GM12878 (cell line): Measurements from ENCODE around the gene TRPT1. TPM values are rescaled to one million over a fixed set of nuclear protein-coding genes. Genes with fewer than 3 reads are reported as not detected.

ENCODE experiments used
- ASH2L ChIP-seq: fragments of 300-600, 200-600 bp; sonication (generic); IDR thresholded peaks from 2 replicates; pipeline ENCODE4 v1.6.1; 2017; ENCODE audit warnings: low read depth, mild to moderate bottlenecking, borderline replicate concordance
- BCL11A ChIP-seq: IDR thresholded peaks from 2 replicates; pipeline ENCODE4 v1.6.1; 2011; ENCODE audit warnings: low read depth, low read length
- BHLHE40 ChIP-seq, 2 experiments: fragments of 450-650 bp in 1 of 2; IDR thresholded peaks; 2 replicates each; pipeline ENCODE4 v1.6.1; 2011 to 2017; ENCODE audit warnings: low read depth in 2 of 2, borderline replicate concordance in 1 of 2, improper control_type of control experiment in 1 of 2, low read length in 1 of 2, mild to moderate bottlenecking in 1 of 2
- EGR1 ChIP-seq, 2 experiments: IDR thresholded peaks; 1 replicate in 1 of 2; 2 replicates in 1 of 2; pipeline ENCODE4 v1.6.1; 2011 to 2012; ENCODE audit warnings: low read depth in 2 of 2, low read length in 2 of 2, borderline replicate concordance in 1 of 2, mild to moderate bottlenecking in 1 of 2, moderate library complexity in 1 of 2
- GATAD2B ChIP-seq: fragments of 450-650 bp; conservative IDR thresholded peaks from 2 replicates; pipeline ENCODE4 v1.6.1; 2017; ENCODE audit warnings: low read depth, mild to moderate bottlenecking, moderate library complexity
- HCFC1 ChIP-seq: fragments of 150-350 bp; IDR thresholded peaks from 2 replicates; pipeline ENCODE4 v1.6.1; 2014; ENCODE audit warnings: low read length
- IKZF1 ChIP-seq: fragments of 450-650 bp; conservative IDR thresholded peaks from 2 replicates; pipeline ENCODE4 v1.6.1; 2017; ENCODE audit warnings: antibody characterized with exemption, mild to moderate bottlenecking
- IKZF2 ChIP-seq, 2 experiments: fragments of 450-650 bp; IDR thresholded peaks; 2 replicates each; pipeline ENCODE4 v1.6.1; 2017; ENCODE audit warnings: mild to moderate bottlenecking in 2 of 2, moderate library complexity in 2 of 2
- JUNB ChIP-seq: IDR thresholded peaks from 2 replicates; pipeline ENCODE4 v1.6.1; 2016; ENCODE audit warnings: antibody characterized with exemption, mild to moderate bottlenecking
- KLF5 ChIP-seq: fragments of 450-650 bp; IDR thresholded peaks from 2 replicates; pipeline ENCODE4 v1.6.1; 2014; ENCODE audit warnings: mild to moderate bottlenecking; ENCODE audit not compliant: partially characterized antibody
- MXI1 ChIP-seq: fragments of 150-350 bp; IDR thresholded peaks from 2 replicates; pipeline ENCODE4 v1.6.1; 2011; ENCODE audit warnings: low read depth, mild to moderate bottlenecking, inconsistent platforms, low read length, improper control_type of control experiment
- MYB ChIP-seq: fragments of 150-350 bp; IDR thresholded peaks from 2 replicates; pipeline ENCODE4 v1.6.1; 2014; ENCODE audit warnings: mild to moderate bottlenecking, low read depth, low read length, borderline replicate concordance
- NFIC ChIP-seq: IDR thresholded peaks from 2 replicates; pipeline ENCODE4 v1.6.1; 2012; ENCODE audit warnings: low read depth, mild to moderate bottlenecking, inconsistent platforms, low read length, moderate library complexity
- NR2F1 ChIP-seq: fragments of 450-650 bp; conservative IDR thresholded peaks from 2 replicates; pipeline ENCODE4 v1.6.1; 2017; ENCODE audit warnings: mild to moderate bottlenecking
- SIN3A ChIP-seq: IDR thresholded peaks from 2 replicates; pipeline ENCODE4 v1.6.1; 2012; ENCODE audit warnings: low read depth, low read length, improper control_type of control experiment
- SIX5 ChIP-seq: IDR thresholded peaks from 2 replicates; pipeline ENCODE4 v1.6.1; 2011; ENCODE audit warnings: mild to moderate bottlenecking, low read depth, low read length, moderate library complexity; ENCODE audit not compliant: severe bottlenecking
- SP1 ChIP-seq: IDR thresholded peaks from one replicate; pipeline ENCODE4 v1.6.1; 2011; ENCODE audit warnings: low read depth, low read length
- SPI1 ChIP-seq: IDR thresholded peaks from 2 replicates; pipeline ENCODE4 v1.6.1; 2011; ENCODE audit warnings: low read depth, mild to moderate bottlenecking, low read length, moderate library complexity, borderline replicate concordance; ENCODE audit not compliant: insufficient read depth
- TARDBP ChIP-seq: IDR thresholded peaks from 2 replicates; pipeline ENCODE4 v1.6.1; 2016; ENCODE audit warnings: borderline replicate concordance
- TCF12 ChIP-seq: IDR thresholded peaks from 2 replicates; pipeline ENCODE4 v1.6.1; 2011; ENCODE audit warnings: low read depth, mild to moderate bottlenecking, low read length
- WRNIP1 ChIP-seq: IDR thresholded peaks from 2 replicates; pipeline ENCODE4 v1.6.1; 2011; ENCODE audit warnings: low read depth, low read length, improper control_type of control experiment, borderline replicate concordance
- ZBED1 ChIP-seq: IDR thresholded peaks from 2 replicates; pipeline ENCODE4 v1.6.1; 2016; ENCODE audit warnings: borderline replicate concordance
- polyA plus RNA-seq, 11 experiments: library from polyadenylated mRNA; depleted of rRNA in 4 of 11; unstranded in 6 of 11; stranded (reverse) in 5 of 11; fragments of >200 nt; fragmentation: Nextera tagmentation in 4 of 11; fragmentation: Illumina TruSeq in 1 of 11; extraction: Ambion mirVana in 4 of 11; extraction: Trizol in 1 of 11; gene quantifications; 1 replicate in 1 of 11; 2 replicates in 10 of 11; pipeline versions ENCODE4 v1.2.1 to v1.2.3, GENCODE V29; 2011 to 2016; ENCODE audit warnings: inconsistent platforms in 2 of 11, missing spikeins in 2 of 11, low read depth in 1 of 11
- total RNA-seq, 4 experiments: library from RNA; depleted of rRNA in 3 of 4; stranded (reverse); fragments of >200 nt in 3 of 4; fragmentation: Illumina TruSeq in 1 of 4; extraction: Trizol in 1 of 4; gene quantifications; 2 replicates each; pipeline versions ENCODE4 v1.2.1 to v1.2.3, GENCODE V29; 2013 to 2021
- TF ChIP-seq, protein P1 (sequence below): fragments of 450-650 bp; formaldehyde crosslinking; IDR thresholded peaks from 2 replicates; pipeline ENCODE4 v1.5.0; 2022; ENCODE audit warnings: mild to moderate bottlenecking, missing genetic modification characterization
- TF ChIP-seq, protein P2 (sequence below): fragments of 450-650 bp; IDR thresholded peaks from 2 replicates; pipeline ENCODE4 v1.6.1; 2017; ENCODE audit warnings: antibody characterized with exemption, mild to moderate bottlenecking, moderate library complexity
- TF ChIP-seq, protein P3 (sequence below): IDR thresholded peaks from 2 replicates; pipeline ENCODE4 v1.6.1; 2012; ENCODE audit warnings: low read depth, low read length, improper control_type of control experiment

Gene TRPT1
- total and polyA plus RNA-seq, 10 of the 15 experiments (the other 5 are each of a cell fraction or from before 2014, with no cell fraction given), result 7.1 to 63.0 (median 31.4) TPM

DNA sequence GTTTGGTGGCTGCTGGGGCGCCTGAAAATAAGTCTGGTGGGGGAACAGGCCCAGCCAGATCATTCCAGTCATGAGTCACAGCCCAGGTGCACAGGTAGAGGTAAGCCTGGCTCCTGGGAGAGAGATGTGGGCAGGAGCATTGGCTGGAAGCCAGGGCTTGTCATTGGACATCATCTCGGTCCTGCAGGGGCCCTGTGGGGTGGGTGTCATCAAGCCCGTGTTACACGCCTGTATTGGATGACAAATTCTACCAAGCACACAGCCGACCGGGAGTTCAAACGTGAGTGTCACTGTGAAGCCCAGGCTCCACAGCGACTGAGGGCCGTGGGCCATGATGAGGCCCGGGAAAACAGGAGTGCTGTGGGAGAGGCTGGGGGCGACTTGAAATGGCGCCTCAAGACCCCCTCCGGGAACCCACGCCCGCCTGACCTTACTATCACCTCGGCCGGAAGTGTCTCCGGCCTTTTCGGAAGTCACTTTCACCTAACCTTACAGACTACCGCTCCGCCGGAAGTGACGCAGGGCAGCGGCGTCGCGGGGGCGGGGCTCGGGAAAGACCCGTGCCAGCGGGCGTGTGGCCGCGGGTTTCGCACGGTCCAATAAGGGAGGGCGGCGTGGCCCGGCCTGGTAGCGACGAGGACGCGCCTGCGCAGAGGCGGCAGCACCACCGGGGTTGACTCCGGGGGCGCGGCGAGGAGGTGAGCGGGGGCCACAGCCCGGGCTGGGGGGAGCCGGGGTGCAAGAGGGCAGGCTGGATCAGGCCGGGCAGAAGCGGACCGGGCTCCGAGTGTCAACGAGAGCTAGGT lies 14.7 kb upstream of the TRPT1 start, which contains the start of gene FKBP2 (continued):
- TF ChIP-seq, protein P1, sequence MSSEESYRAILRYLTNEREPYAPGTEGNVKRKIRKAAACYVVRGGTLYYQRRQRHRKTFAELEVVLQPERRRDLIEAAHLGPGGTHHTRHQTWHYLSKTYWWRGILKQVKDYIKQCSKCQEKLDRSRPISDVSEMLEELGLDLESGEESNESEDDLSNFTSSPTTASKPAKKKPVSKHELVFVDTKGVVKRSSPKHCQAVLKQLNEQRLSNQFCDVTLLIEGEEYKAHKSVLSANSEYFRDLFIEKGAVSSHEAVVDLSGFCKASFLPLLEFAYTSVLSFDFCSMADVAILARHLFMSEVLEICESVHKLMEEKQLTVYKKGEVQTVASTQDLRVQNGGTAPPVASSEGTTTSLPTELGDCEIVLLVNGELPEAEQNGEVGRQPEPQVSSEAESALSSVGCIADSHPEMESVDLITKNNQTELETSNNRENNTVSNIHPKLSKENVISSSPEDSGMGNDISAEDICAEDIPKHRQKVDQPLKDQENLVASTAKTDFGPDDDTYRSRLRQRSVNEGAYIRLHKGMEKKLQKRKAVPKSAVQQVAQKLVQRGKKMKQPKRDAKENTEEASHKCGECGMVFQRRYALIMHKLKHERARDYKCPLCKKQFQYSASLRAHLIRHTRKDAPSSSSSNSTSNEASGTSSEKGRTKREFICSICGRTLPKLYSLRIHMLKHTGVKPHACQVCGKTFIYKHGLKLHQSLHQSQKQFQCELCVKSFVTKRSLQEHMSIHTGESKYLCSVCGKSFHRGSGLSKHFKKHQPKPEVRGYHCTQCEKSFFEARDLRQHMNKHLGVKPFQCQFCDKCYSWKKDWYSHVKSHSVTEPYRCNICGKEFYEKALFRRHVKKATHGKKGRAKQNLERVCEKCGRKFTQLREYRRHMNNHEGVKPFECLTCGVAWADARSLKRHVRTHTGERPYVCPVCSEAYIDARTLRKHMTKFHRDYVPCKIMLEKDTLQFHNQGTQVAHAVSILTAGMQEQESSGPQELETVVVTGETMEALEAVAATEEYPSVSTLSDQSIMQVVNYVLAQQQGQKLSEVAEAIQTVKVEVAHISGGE (CRISPR knock-in tag), result no peak
- no peak for TF ChIP-seq NFIC
- TF ChIP-seq KLF5, result no peak
- TF ChIP-seq ZBED1, result peak; percentile 85; the same call in 1 of the 2 replicates
- TF ChIP-seq TARDBP, result no peak
- peak; percentile 73 for TF ChIP-seq IKZF1
- peak; percentile 54 for TF ChIP-seq SP1
- no peak for TF ChIP-seq MYB
- TF ChIP-seq, protein P2, sequence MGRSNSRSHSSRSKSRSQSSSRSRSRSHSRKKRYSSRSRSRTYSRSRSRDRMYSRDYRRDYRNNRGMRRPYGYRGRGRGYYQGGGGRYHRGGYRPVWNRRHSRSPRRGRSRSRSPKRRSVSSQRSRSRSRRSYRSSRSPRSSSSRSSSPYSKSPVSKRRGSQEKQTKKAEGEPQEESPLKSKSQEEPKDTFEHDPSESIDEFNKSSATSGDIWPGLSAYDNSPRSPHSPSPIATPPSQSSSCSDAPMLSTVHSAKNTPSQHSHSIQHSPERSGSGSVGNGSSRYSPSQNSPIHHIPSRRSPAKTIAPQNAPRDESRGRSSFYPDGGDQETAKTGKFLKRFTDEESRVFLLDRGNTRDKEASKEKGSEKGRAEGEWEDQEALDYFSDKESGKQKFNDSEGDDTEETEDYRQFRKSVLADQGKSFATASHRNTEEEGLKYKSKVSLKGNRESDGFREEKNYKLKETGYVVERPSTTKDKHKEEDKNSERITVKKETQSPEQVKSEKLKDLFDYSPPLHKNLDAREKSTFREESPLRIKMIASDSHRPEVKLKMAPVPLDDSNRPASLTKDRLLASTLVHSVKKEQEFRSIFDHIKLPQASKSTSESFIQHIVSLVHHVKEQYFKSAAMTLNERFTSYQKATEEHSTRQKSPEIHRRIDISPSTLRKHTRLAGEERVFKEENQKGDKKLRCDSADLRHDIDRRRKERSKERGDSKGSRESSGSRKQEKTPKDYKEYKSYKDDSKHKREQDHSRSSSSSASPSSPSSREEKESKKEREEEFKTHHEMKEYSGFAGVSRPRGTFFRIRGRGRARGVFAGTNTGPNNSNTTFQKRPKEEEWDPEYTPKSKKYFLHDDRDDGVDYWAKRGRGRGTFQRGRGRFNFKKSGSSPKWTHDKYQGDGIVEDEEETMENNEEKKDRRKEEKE, result no peak
- TF ChIP-seq GATAD2B, result peak; percentile 86
- no peak for TF ChIP-seq WRNIP1
- TF ChIP-seq BHLHE40 (IDR thresholded peaks at IDR 0.05; ENCODE audit: borderline replicate concordance in 1 of 2, low read depth in 2 of 2, low read length in 1 of 2), result peak; percentile 96 to 99
- TF ChIP-seq ASH2L, result no peak
- TF ChIP-seq EGR1 (IDR thresholded peaks at IDR 0.05; ENCODE audit: borderline replicate concordance in 1 of 2, low read depth in 2 of 2, low read length in 2 of 2), result peak in 1 of 2 experiments; percentile 90; a peak in 2 of 3 replicates
- peak; percentile 92 for TF ChIP-seq NR2F1
- TF ChIP-seq HCFC1, result peak; percentile 54
- TF ChIP-seq BCL11A, result no peak
- TF ChIP-seq JUNB, result peak; percentile 6; the same call in 1 of the 2 replicates
- TF ChIP-seq IKZF2 (IDR thresholded peaks at IDR 0.05), result 0 out of 4 replicates have a peak, but pooled peaks of 1 of the 2 experiments have one; percentile 8
- peak; percentile 61 for TF ChIP-seq MXI1
- peak; percentile 34; the same call in 1 of the 2 replicates for TF ChIP-seq TCF12
- TF ChIP-seq SIN3A, result peak; percentile 69; the same call in 1 of the 2 replicates
- TF ChIP-seq, protein P3, sequence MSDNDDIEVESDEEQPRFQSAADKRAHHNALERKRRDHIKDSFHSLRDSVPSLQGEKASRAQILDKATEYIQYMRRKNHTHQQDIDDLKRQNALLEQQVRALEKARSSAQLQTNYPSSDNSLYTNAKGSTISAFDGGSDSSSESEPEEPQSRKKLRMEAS, result no peak; the same call in 1 of the 2 replicates
- TF ChIP-seq SIX5, result peak; percentile 21
- 0 out of 2 replicates have a peak, but pooled peaks have one; percentile 5 for TF ChIP-seq SPI1
